ES-I3 (cell line): ENCODE results near the gene FOXN3.
A peak's percentile ranks its signal among the peaks of the same experiment; 100 is the strongest.

Experiments used
- H3K36me3 ChIP-seq: 2 replicates; pipeline ENCODE4 v1.6.1; 2013; ENCODE audit warnings: mild to moderate bottlenecking, low read length, control low read depth, moderate library complexity; ENCODE audit not compliant: insufficient read depth
- H3K4me1 ChIP-seq: 2 replicates; pipeline ENCODE4 v1.6.1; 2013; ENCODE audit warnings: mild to moderate bottlenecking, control low read depth, low read length; ENCODE audit not compliant: insufficient read depth
- H3K9ac ChIP-seq: 2 replicates; pipeline ENCODE4 v1.6.1; 2013; ENCODE audit warnings: low read depth, mild to moderate bottlenecking, low read length, moderate library complexity
- H3K9me3 ChIP-seq: 2 replicates; pipeline ENCODE4 v1.6.1; 2013; ENCODE audit warnings: mild to moderate bottlenecking, low read length, moderate library complexity; ENCODE audit not compliant: control insufficient read depth, insufficient read depth

The FOXN3 gene

DNA sequence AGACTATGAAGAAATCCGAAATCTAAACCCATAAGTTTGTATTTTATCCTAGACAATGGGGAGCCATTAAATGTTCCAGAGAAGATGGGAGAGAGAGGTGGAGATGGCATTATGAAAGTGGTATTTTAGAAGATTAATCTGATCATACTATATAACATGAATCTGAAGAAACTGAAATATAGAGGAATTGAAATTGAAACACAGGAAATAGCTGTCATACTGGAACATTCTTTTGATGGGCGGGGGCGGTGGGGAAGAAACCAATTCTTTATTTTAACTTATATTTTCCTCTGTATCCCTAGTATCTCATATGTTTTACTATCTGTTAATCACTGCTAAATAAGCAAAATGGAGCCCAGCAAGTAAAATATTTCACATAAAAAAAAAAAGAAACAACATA is 27.0 kb upstream of the FOXN3 start:
- Histone ChIP-seq H3K36me3 (no peaks in the 10 kb centered on the region), H3K4me1 (peaks cover 23% of the 10 kb centered on the region), H3K9ac (no peak overlapping the region), H3K9me3 (no peaks in the 10 kb centered on the region)

DNA sequence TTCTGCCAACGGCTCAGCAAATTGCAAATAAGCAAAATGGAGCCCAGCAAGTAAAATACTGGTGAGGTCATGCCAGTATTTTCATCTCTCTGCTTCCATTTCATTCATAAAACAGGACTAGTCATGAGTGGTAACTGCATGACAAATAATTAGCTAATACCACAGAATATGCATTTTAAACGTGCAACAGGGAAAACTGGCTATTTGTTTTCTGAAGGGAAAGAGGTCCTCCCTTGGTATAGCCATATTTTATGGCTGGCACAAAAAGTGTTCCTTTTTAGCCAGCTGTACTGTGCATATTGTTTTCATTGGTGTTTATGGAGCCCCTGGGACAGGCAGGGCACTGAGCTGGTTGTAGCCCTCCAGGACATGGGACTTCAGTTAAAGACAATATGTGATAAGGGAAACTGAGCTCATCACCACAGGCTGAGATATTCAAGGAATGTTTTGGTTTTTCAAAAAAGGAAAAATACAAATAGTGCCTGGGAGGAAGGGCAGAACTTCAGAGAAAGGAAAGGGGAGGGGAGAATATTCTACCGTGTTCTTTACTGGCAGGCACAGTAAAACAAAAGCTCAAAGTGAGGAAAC is 26.1 kb upstream of the FOXN3 start:
- Histone ChIP-seq H3K9me3 (no peaks in the 10 kb centered on the region), H3K36me3 (no peaks in the 10 kb centered on the region), H3K9ac (no peak overlapping the region; the same call in 1 of the 2 replicates), H3K4me1 (peaks cover 24% of the 10 kb centered on the region)

DNA sequence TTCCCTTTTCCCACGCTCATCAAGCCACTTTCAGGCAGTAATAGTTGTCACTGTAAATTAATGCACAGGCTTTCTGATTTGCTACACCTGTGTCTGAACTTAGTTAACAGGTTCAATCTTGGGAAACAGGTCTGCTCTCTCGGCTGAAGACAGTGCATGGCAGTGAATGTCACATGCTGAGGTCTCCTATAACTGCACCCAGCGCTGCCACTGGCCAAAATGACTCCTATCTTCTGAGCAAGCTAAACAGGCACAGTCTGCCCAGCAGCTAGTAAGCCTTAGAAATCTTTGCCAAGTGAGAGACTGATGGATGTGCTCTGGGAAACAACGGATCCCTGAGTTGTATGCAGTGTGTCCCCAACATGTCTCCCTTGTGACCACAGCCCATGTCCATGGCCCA is 25.2 kb upstream of the FOXN3 start:
- Histone ChIP-seq H3K36me3 (no peaks in the 10 kb centered on the region), H3K4me1 (peaks cover 32% of the 10 kb centered on the region), H3K9me3 (no peaks in the 10 kb centered on the region), H3K9ac (no peak overlapping the region)

DNA sequence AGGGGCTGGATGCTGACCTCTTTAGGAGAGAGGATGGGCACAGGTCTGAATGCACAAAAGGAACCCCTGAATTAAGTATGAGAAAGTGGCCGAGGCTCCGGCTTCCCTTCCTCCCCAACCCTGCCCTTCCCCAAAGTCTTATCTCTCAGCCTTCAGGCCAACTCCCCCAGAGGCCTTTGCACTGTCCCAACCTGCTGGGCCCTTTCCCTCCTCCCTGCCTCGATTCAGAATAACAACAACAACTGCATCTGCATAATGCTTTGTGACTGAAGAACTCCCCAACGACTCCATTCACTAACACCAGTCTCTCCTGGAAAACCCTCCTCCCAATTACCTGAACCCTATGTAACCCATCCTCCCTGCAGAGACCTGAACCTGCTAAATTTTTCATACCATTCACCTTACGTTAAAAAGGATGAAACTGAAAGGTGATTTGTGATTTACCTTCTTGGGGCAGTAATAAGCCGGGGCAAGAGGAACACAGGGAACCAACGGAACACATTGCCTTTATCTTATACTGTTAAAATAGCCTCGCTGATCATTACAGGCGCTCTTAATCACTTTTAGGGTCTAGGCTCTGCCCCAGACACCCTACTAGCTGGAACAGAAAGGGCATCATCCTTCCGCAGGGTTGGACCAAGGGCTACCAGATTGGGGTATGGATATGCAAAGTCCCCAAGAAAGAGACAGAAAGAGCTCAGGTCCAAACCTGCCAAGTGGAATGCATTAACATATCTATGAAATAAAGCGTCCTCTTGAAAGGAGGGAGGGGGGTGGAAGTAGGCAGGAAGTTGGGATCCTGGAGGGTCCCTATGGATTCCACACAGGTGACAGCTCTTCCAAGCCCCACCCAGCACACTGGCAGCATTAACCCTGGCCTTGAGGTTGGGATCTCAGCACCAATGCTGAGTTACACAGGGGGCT is 24.2 kb upstream of the FOXN3 start:
- Histone ChIP-seq H3K4me1 (peaks cover 34% of the 10 kb centered on the region), H3K36me3 (no peaks in the 10 kb centered on the region), H3K9ac (peak overlapping the region; percentile 43; the same call in 1 of the 2 replicates), H3K9me3 (no peaks in the 10 kb centered on the region)

DNA sequence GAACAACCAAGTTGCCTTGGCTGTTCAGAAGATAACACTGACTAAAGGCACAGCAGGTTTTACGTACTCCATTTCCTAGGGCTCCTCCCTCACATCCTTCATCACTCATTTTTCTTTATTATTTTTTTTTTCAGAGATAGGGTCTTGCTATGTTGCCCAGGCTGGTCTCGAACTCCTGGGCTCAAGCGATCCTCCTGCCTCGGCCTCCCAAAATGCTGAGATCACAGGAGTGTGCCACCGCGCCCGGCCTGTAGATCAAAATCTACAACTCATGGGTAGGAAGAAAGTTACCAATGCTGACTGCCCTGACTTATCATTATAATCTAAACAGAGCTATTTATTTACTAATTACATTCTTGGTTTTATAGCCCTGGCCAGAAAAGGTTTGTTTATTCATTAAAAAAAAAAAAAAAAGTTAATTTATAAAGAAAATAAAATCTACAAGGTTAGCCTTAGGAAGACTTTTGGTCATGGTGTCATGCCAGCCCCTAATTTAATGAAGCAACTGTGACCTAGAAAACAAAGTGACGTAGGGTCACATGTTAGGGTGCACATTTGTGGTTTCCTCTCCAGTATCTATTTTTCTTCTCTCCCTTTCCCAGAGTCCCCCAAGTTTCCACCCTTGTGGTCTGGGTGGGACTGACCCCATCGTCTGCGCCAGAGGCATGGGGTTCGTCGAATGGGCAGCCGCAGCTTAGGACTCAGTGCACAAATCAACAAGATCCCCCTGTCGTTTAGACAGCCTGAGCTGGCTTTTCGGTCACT is 19.0 kb upstream of the FOXN3 start:
- Histone ChIP-seq H3K9me3 (no peaks in the 10 kb centered on the region), H3K36me3 (no peaks in the 10 kb centered on the region), H3K4me1 (peaks cover 27% of the 10 kb centered on the region), H3K9ac (no peak overlapping the region)

DNA sequence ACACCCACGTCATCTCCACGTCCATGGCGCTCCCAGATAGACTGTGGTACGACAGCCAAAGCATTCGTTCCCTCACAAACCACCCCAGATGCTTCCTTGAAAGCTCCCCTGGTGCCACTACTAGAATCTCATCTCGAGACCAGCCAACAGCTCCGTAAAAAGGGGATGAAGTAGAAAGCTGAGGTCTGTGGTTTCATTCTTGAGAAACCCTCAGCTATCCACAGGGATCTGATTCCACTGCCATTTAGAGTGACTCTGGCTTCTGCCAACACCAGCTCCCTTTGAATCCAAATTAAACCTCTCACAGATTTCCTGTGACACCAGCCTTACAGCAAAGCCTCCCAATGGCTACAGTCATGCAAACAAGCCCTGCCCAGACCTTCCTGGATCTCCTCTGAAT is 18.5 kb upstream of the FOXN3 start:
- Histone ChIP-seq H3K36me3 (no peaks in the 10 kb centered on the region), H3K9me3 (no peaks in the 10 kb centered on the region), H3K9ac (no peak overlapping the region), H3K4me1 (peaks cover 33% of the 10 kb centered on the region)

DNA sequence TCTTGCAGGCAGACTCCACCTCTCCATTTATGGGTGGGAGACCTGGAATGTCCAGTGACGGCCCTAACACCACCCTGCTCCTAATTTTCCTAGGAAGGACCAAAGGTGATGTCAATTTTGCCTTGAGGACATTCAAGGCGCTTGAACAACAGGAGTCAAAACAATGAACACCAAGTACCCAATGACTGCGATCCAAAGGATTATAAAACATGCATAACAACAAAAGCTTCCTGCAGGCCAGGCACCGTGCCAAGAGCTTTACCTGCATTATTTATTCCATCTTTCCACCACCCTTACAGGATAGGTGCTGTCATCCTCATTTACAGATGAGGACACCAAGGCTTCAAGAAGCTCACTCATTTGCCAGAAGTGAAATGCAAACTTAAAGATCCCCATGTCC is 15.2 kb upstream of the FOXN3 start:
- peaks cover 49% of the 10 kb centered on the region for H3K4me1 ChIP-seq
- no peaks in the 10 kb centered on the region for H3K9me3 ChIP-seq
- H3K9ac ChIP-seq, result no peak overlapping the region
- H3K36me3 ChIP-seq, result no peaks in the 10 kb centered on the region

DNA sequence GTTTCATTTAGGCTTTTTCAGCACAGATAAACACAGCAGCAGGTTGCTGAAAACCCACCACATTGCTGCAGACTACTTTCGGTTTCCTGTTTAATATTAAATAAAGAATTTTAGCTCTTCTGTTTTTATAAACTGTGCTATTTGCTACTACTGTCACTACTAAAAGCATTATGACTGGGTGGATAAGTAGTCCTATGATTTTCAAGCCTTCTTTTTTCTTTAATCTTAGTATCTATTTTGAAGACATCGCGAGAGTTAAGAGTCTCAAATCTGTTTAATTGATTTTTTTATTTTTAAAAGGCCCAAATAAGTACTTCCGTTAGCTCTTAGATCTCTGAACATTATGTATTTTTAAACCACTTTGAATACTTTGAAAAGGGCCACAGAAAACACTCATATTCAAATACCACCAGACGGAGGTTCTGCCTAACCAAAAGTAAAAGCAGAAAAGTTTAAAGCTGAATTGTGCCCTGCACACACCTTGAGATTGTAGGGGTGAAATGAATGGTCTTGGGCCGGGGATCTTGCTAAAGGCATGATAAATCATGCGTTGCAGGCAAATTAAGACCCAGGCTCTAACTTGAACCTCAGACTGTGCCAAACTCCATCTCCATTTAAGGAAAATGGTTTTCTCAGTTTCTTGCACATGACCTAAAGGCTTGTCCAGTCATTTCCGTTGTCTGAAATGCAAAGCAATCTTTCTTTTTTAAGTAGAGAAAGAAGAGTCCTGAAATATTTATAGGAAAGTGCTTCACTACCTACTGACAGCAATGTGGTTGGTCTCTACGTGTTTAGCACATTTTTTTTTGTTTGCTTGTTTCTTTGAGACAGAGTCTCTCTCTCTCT is 13.6 kb upstream of the FOXN3 start:
- peak overlapping the region; percentile 21; the same call in 1 of the 2 replicates for H3K9ac ChIP-seq
- peaks cover 48% of the 10 kb centered on the region for H3K4me1 ChIP-seq
- no peaks in the 10 kb centered on the region for H3K36me3 ChIP-seq
- no peaks in the 10 kb centered on the region; the same call in 1 of the 2 replicates for H3K9me3 ChIP-seq

DNA sequence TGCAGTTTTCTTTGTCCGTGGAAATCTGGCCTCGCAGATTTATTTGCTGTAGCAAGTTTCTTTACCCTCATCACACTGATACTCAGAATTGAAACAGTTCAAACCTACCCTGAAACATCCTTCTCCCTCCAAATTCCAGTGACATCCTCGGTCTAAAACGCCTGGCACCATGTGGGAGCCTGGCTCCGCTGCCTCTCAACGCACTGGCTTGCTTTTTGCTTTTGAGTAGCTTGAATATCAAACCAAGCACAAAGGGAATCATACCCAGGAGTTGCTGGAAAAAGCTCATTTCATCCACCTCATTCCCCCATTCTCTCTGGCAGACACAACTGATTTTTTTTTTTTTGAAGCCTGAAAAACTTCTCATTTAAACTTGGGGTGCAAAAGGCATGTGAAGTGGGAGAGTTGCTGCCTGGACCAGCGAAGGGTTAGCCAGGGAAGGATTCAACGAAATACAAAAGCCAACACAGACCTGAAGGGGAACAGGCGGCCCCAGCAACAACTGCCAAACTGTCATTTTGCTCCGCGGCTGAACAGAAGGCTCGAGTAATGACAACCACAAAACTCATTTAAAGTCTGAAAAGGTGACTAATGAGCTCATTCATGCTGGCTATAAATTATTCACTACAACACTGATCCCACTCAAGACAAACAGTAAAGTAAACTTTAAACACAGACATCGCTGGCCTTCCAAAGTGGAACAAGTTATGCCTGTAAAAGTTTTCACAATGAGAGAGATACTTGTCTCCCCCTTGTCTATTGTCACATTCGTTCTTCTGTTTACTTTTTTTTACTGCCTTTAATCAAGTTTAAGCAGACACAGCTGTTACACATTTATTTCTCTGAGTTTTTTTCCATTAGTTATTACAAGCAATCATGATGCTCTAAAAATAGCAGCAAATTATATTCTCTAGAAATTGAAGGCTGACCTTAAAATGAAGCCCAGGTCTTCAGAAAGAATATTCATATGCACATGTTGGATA is 12.5 kb upstream of the FOXN3 start:
- peaks cover 44% of the 10 kb centered on the region for H3K4me1 ChIP-seq

DNA sequence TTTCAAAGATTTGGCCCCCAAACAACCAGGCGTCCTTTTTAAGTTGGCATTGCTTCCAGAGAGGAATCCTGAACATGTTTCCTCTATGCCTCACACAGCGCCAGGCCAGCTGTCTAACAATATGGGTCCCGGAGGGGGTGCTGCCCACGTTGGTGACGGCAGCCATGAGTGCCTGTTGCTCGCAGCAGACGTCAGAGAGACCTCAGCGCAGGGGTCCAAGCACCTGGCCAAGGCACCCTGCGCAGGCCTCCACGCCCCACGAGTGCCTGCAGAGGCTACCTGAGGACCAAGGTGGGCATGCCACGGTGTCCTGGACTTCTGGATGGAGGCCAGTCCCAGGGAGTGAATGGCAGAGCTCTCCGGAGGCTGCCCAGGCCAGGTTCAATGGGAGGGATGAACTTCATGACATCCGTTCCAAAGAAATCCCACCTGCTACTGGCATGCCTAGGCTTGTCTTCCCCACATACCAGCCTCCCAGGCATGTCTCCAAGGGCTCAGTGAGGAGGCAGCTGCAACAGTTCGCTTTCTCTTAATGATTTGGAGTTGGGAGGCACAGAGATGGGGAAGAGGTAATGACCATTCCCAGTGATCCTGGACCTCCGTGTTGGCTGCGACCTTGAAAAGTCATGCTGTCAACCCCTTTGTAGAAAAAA is 11.6 kb upstream of the FOXN3 start:
- Histone ChIP-seq H3K9me3 (no peaks in the 10 kb centered on the region; the same call in 1 of the 2 replicates), H3K9ac (no peak overlapping the region; the same call in 1 of the 2 replicates), H3K36me3 (no peaks in the 10 kb centered on the region), H3K4me1 (peaks cover 53% of the 10 kb centered on the region)

More for the DNA sequence above, 12.5 kb upstream of the FOXN3 start:
- H3K9ac ChIP-seq, result peak overlapping the region; percentile 4; the same call in 1 of the 2 replicates
- H3K36me3 ChIP-seq, result no peaks in the 10 kb centered on the region
- no peaks in the 10 kb centered on the region; the same call in 1 of the 2 replicates for H3K9me3 ChIP-seq

DNA sequence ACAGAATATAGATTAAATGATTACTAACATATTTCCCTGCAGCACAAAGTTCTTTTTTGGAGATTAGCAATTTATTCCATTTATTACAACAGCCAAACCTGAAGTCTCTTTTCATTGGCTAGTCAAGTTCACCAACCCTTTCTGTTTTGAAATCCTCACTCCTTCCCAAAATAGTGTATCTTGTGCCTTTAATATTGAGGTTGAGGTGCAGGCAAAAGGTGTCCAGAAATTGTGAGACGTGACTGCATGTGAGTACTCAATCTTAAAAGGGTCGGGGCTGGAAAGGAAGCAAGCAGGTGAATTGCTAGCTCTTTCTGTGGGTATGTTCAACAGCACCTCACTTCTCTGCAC is 11.1 kb upstream of the FOXN3 start:
- H3K4me1 ChIP-seq, result peaks cover 56% of the 10 kb centered on the region
- H3K36me3 ChIP-seq, result no peaks in the 10 kb centered on the region
- H3K9ac ChIP-seq, result no peak overlapping the region; the same call in 1 of the 2 replicates
- H3K9me3 ChIP-seq, result no peaks in the 10 kb centered on the region; the same call in 1 of the 2 replicates

DNA sequence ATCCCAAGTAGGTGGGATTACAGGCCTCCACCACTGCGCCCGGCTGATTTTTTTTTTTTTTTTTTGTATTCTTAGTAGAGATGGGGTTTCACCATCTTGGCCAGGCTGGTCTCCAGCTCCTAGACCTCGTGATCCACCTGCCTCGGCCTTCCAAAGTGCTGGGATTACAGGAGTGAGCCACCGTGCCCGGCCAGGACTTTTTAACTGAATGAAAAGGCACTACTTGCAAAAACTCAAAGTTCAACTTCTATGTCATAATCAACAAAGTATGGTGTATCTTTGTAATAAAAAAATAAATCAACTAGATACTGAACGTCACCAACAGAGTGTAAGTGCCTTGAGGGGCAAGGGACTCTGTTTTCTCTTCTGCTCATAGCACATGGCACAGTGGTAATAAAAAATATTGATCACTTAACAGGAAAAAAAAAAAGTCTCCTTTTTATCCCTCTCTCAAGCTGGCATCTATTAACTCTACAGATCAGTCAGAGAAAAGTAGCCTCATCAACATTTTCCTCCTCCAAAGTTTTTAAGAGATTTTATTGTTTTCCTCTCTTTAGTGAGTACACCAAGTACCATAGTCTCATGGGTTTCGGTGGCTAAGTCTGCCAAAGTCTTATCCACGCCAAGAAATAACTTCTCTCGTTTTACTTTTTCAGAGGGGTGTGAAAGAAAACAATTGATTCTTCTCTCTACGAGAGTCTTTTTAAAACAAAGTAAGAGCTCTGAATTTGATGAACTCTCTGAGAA is 10.6 kb upstream of the FOXN3 start:
- Histone ChIP-seq H3K36me3 (no peaks in the 10 kb centered on the region), H3K9me3 (no peaks in the 10 kb centered on the region; the same call in 1 of the 2 replicates), H3K4me1 (peaks cover 60% of the 10 kb centered on the region), H3K9ac (no peak overlapping the region; the same call in 1 of the 2 replicates)
